Measurements from ENCODE around the gene SVEP1.
"Not testable (repeated sequence)": the region's sequence is repeated elsewhere in the genome, so short reads cannot be mapped to it uniquely, and the experiment has no call there.

The SVEP1 gene

DNA sequence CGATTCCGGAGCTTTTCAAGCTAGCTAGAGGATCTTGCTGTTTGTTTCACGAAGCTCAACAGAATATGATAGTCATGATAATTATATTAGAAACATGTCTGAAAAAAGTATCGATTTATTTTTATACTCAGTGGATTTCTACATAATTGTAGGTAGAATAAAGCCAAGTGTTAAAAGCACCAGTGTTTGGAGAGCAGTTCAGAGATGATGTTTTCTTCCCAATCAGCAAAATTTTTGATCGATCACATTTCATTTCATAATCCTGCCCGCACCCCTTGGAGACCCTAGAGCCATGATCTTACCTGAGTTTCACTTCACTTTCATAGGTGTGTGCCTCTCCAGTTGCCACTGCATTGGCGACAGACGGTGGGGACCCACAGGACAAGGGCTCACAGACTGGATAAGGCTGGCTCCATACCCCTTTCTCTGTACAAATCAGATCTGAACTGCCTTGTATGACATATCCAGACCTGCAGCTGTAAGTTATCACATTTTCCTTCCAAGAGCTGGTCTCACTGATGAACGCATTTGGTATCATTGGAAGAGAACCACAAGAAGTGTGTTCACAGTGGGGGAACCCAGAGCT is 173.6 kb downstream of the SVEP1 start:
- Histone ChIP-seq H3K27me3 (replicated peaks; ENCODE audit: control insufficient read depth, insufficient read depth, low read length, poor library complexity, severe bottlenecking) (no peaks in the 10 kb centered on the region), H3K4me3 (ENCODE audit: insufficient read depth, low read depth, low read length, poor library complexity, severe bottlenecking) (no peak overlapping the region), H3K9me3 (ENCODE audit: control insufficient read depth, low read length) (no peaks in the 10 kb centered on the region), H3K36me3 (ENCODE audit: control insufficient read depth, insufficient read depth, low read length) (no peaks in the 10 kb centered on the region), H3K27ac (ENCODE audit: insufficient read depth, low read length, poor library complexity, severe bottlenecking) (no peak overlapping the region), H3K4me1 (ENCODE audit: control insufficient read depth, insufficient read depth, low read length, poor library complexity, severe bottlenecking) (no peaks in the 10 kb centered on the region)
- DNase-seq = no peak

DNA sequence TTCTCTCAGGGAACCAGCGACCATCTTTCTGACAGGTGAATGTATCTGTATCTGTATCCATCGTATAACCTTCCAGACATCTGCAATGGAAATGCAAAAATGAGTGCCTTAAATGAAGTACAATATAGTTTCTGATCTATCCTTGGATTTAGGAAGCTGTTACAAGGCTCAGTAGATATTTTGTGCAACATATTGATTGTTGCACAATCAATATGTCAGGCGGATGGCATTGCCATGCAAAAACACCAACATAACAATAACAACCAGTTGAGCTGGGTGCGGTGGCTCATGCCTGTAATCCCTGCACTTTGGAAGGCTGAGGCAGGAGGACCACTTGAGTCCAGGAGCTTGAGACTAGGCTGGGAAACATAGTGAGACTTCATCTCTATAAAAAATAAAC is 175.1 kb downstream of the SVEP1 start:
- H3K27ac ChIP-seq (ENCODE audit: insufficient read depth, low read length, poor library complexity, severe bottlenecking) = no peak overlapping the region

DNA sequence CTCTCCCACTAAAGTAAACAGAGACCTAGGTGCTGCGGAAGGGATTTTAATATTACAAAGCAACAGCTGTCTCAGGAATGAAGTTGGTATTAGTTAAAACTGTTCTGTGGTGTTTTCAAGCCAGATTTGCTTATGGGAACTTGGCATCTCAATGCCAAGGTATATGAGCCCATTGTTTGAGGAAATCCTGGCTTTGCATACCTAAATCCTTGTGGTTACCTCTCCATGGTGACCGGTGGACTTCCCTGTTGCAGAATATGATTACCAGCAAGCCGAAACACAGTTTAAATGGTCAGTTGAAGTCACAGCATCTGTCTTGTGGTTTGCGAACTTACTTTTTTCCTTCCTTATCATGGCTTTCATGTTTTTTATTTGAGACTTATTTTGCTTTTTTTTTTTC is 179.6 kb downstream of the SVEP1 start:
- no peak overlapping the region for H3K4me3 ChIP-seq (ENCODE audit: insufficient read depth, low read depth, low read length, poor library complexity, severe bottlenecking)
- no peak overlapping the region for H3K27ac ChIP-seq (ENCODE audit: insufficient read depth, low read length, poor library complexity, severe bottlenecking)
- H3K27me3 ChIP-seq (replicated peaks; ENCODE audit: control insufficient read depth, insufficient read depth, low read length, poor library complexity, severe bottlenecking) = no peaks in the 10 kb centered on the region
- no peak for DNase-seq
- no peaks in the 10 kb centered on the region for H3K9me3 ChIP-seq (ENCODE audit: control insufficient read depth, low read length)
- no peaks in the 10 kb centered on the region for H3K36me3 ChIP-seq (ENCODE audit: control insufficient read depth, insufficient read depth, low read length)
- no peaks in the 10 kb centered on the region for H3K4me1 ChIP-seq (ENCODE audit: control insufficient read depth, insufficient read depth, low read length, poor library complexity, severe bottlenecking)

More for the DNA sequence above, 175.1 kb downstream of the SVEP1 start:
- Histone ChIP-seq H3K4me3 (ENCODE audit: insufficient read depth, low read depth, low read length, poor library complexity, severe bottlenecking) (no peak overlapping the region), H3K4me1 (ENCODE audit: control insufficient read depth, insufficient read depth, low read length, poor library complexity, severe bottlenecking) (no peaks in the 10 kb centered on the region), H3K27me3 (replicated peaks; ENCODE audit: control insufficient read depth, insufficient read depth, low read length, poor library complexity, severe bottlenecking) (no peaks in the 10 kb centered on the region), H3K36me3 (ENCODE audit: control insufficient read depth, insufficient read depth, low read length) (no peaks in the 10 kb centered on the region), H3K9me3 (ENCODE audit: control insufficient read depth, low read length) (no peaks in the 10 kb centered on the region)
- DNase-seq = no peak

DNA sequence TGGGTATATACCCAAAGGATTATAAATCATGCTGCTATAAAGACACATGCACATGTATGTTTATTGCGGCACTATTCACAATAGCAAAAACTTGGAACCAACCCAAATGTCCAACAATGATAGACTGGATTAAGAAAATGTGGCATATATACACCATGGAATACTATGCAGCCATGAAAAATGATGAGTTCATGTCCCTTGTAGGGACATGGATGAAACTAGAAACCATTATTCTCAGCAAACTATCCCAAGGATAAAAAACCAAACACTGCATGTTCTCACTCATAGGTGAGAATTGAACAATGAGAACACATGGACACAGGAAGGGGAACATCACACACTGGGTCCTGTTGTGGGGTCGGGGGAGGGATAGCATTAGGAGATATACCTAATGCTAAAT is 180.5 kb downstream of the SVEP1 start:
- not testable (repeated sequence) for H3K4me1 ChIP-seq (ENCODE audit: control insufficient read depth, insufficient read depth, low read length, poor library complexity, severe bottlenecking); H3K9me3 ChIP-seq (ENCODE audit: control insufficient read depth, low read length); H3K4me3 ChIP-seq (ENCODE audit: insufficient read depth, low read depth, low read length, poor library complexity, severe bottlenecking); H3K36me3 ChIP-seq (ENCODE audit: control insufficient read depth, insufficient read depth, low read length); DNase-seq; H3K27ac ChIP-seq (ENCODE audit: insufficient read depth, low read length, poor library complexity, severe bottlenecking); H3K27me3 ChIP-seq (replicated peaks; ENCODE audit: control insufficient read depth, insufficient read depth, low read length, poor library complexity, severe bottlenecking)

DNA sequence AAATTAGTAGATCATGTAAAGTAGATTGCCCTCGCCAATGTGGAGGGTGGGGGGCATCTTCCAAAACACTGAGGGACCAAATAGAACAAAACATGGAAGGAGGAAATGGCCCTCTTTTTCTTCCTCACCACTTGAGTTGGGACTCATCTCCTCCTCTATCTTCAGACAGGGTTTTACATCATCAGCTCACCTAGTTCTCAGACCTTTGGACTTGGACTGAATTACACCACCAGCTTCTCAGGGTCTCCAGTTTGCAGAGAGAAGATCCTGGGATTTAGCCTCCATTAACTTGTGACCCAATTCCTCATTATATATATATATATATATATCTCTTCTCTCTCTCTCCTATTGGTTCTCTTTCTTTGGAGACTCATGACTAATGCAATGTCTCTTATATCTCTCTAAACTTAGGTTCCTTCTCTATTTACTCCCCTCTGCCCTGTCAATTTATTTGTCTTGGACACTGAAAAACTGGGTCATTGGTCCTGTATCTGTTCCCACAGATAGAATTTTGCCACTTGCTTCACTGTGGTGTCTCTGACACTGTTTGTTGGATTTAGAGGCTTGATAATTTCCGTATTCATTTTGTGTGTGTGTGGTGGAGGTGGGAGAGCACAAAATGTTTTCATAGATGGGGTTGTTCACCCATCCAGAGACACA is 187.6 kb downstream of the SVEP1 start:
- H3K27me3 ChIP-seq (replicated peaks; ENCODE audit: control insufficient read depth, insufficient read depth, low read length, poor library complexity, severe bottlenecking) = no peaks in the 10 kb centered on the region
- no peak overlapping the region for H3K4me3 ChIP-seq (ENCODE audit: insufficient read depth, low read depth, low read length, poor library complexity, severe bottlenecking)
- H3K36me3 ChIP-seq (ENCODE audit: control insufficient read depth, insufficient read depth, low read length) = no peaks in the 10 kb centered on the region
- H3K4me1 ChIP-seq (ENCODE audit: control insufficient read depth, insufficient read depth, low read length, poor library complexity, severe bottlenecking) = no peaks in the 10 kb centered on the region
- no peak overlapping the region for H3K27ac ChIP-seq (ENCODE audit: insufficient read depth, low read length, poor library complexity, severe bottlenecking)
- no peaks in the 10 kb centered on the region for H3K9me3 ChIP-seq (ENCODE audit: control insufficient read depth, low read length)
- DNase-seq = no peak

DNA sequence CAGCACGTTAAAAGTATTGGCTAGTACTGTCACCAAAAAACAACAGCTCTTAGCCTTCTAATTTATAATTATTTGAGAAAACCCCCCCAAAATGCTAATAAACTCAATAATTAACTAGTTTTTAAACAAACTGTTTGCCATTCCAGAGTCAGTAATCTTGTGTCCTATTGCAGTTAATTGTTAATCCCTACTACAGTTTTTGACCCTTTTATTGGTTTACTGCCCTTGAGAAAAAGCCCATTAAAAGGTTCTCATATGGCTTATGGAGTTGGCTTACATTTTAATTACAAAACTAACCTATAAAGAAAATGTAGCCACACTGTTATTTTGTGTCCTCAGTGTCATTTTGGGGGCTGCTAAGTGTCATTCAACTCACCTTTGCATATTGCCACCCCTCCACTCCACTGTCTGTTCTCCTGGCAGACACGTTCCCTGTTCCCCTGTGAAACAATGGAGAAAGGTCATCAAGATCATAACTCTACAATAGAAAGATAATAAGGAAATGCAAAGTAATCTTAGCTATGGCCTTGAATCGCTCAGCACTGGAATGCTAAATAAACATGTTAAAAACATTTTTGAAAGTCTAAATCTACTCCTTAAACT is 190.3 kb downstream of the SVEP1 start:
- Histone ChIP-seq H3K4me1 (ENCODE audit: control insufficient read depth, insufficient read depth, low read length, poor library complexity, severe bottlenecking) (no peaks in the 10 kb centered on the region), H3K27ac (ENCODE audit: insufficient read depth, low read length, poor library complexity, severe bottlenecking) (no peak overlapping the region), H3K36me3 (ENCODE audit: control insufficient read depth, insufficient read depth, low read length) (no peaks in the 10 kb centered on the region), H3K9me3 (ENCODE audit: control insufficient read depth, low read length) (no peaks in the 10 kb centered on the region), H3K4me3 (ENCODE audit: insufficient read depth, low read depth, low read length, poor library complexity, severe bottlenecking) (no peak overlapping the region), H3K27me3 (replicated peaks; ENCODE audit: control insufficient read depth, insufficient read depth, low read length, poor library complexity, severe bottlenecking) (no peaks in the 10 kb centered on the region)
- no peak for DNase-seq

DNA sequence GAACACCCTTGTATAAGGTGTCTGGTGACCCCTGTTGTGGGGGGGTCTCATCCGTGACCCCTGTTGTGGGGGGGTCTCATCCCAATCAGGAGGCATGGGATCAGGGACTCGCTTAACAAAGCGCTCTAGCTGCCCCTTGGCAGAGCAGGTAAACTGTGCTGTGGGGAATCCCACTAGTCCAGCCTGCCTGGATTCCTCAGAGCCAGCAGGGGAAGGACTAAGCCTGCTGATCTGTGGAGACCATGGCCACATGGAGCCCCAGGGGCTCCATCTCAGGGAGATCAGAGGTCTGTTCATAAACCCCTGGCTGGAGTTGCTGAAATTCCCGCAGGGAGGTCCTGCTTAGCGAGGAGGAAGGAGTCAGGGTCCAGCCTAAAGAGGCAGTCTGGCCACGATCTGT is 196.1 kb downstream of the SVEP1 start:
- no peak for DNase-seq
- Histone ChIP-seq H3K27ac (ENCODE audit: insufficient read depth, low read length, poor library complexity, severe bottlenecking) (no peak overlapping the region), H3K9me3 (ENCODE audit: control insufficient read depth, low read length) (no peaks in the 10 kb centered on the region), H3K27me3 (replicated peaks; ENCODE audit: control insufficient read depth, insufficient read depth, low read length, poor library complexity, severe bottlenecking) (no peaks in the 10 kb centered on the region), H3K4me1 (ENCODE audit: control insufficient read depth, insufficient read depth, low read length, poor library complexity, severe bottlenecking) (no peaks in the 10 kb centered on the region), H3K4me3 (ENCODE audit: insufficient read depth, low read depth, low read length, poor library complexity, severe bottlenecking) (no peak overlapping the region), H3K36me3 (ENCODE audit: control insufficient read depth, insufficient read depth, low read length) (no peaks in the 10 kb centered on the region)

DNA sequence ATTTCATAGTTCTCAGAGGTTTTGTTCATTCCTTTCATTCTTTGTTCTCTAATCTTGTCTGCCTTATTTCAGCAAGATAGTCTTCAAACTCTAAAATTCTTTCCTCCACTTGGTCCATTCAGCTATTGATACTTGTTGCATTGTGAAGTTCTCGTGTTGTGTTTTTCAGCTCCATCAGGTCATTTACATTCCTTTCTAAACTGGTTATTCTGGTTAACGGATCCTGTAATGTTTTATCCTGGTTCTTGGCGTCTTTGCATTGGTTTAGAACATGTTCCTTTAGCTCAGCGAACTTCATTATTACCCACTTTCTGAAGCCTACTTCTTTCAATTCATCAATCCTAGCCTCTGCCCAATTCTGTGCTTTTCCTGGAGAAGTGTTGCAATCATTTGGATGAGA is 196.8 kb downstream of the SVEP1 start:
- H3K36me3 ChIP-seq (ENCODE audit: control insufficient read depth, insufficient read depth, low read length) = no peaks in the 10 kb centered on the region
- H3K27me3 ChIP-seq (replicated peaks; ENCODE audit: control insufficient read depth, insufficient read depth, low read length, poor library complexity, severe bottlenecking) = no peaks in the 10 kb centered on the region
- H3K9me3 ChIP-seq (ENCODE audit: control insufficient read depth, low read length) = no peaks in the 10 kb centered on the region
- H3K27ac ChIP-seq (ENCODE audit: insufficient read depth, low read length, poor library complexity, severe bottlenecking) = no peak overlapping the region
- no peaks in the 10 kb centered on the region for H3K4me1 ChIP-seq (ENCODE audit: control insufficient read depth, insufficient read depth, low read length, poor library complexity, severe bottlenecking)
- H3K4me3 ChIP-seq (ENCODE audit: insufficient read depth, low read depth, low read length, poor library complexity, severe bottlenecking) = no peak overlapping the region
- no peak for DNase-seq

DNA sequence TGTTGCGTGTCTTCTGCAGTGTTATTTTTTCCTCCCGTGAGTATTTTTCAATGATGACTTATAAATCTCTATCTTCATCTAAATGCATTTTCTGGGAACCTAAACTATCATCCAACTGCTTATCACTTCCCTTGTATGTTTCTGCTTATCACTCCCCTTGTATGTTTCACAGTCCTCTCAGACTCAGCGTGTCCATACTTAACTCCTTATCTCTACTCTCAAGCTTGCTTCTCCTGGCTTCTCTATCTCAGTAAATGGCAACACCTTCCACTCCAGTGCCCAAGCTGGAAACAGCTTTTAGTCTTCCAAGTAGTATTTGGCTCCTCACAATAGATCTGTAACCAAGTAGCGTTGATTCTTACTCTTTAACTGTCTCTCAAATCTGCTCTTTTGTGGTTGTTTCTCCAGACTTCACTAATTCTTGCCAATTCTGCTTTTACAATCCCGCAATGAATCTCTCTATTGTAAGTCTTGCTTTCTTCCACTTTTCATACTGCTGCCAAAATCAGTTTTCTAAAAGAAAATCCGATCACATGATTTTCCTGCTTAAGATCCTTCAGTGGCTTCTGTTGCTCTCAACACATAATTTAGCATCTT is 208.0 kb downstream of the SVEP1 start:
- Histone ChIP-seq H3K4me1 (ENCODE audit: control insufficient read depth, insufficient read depth, low read length, poor library complexity, severe bottlenecking) (no peaks in the 10 kb centered on the region), H3K27me3 (replicated peaks; ENCODE audit: control insufficient read depth, insufficient read depth, low read length, poor library complexity, severe bottlenecking) (no peaks in the 10 kb centered on the region), H3K27ac (ENCODE audit: insufficient read depth, low read length, poor library complexity, severe bottlenecking) (no peak overlapping the region), H3K36me3 (ENCODE audit: control insufficient read depth, insufficient read depth, low read length) (no peaks in the 10 kb centered on the region), H3K4me3 (ENCODE audit: insufficient read depth, low read depth, low read length, poor library complexity, severe bottlenecking) (no peak overlapping the region), H3K9me3 (ENCODE audit: control insufficient read depth, low read length) (no peaks in the 10 kb centered on the region)
- DNase-seq = no peak

DNA sequence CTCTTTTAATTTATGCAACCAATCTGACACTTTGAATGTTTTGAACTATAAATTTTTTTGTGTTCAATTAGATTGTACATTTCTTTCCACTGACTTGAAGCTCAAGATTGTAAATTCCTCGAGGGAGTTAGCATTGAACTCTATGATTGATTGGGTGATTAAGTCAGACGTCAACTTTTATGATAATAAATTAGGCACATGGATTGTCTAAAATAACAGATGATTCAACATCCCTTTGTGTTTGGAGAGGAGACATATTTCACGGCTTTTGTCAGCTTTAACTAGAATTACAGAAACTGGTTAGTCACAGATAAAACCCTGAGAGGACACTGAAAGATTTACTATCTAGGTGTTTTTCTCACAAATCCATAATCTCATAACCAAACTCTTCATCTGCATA is 209.2 kb downstream of the SVEP1 start:
- H3K9me3 ChIP-seq (ENCODE audit: control insufficient read depth, low read length) = no peaks in the 10 kb centered on the region
- H3K4me3 ChIP-seq (ENCODE audit: insufficient read depth, low read depth, low read length, poor library complexity, severe bottlenecking) = no peak overlapping the region
- no peaks in the 10 kb centered on the region for H3K27me3 ChIP-seq (replicated peaks; ENCODE audit: control insufficient read depth, insufficient read depth, low read length, poor library complexity, severe bottlenecking)
- no peak for DNase-seq
- no peaks in the 10 kb centered on the region for H3K4me1 ChIP-seq (ENCODE audit: control insufficient read depth, insufficient read depth, low read length, poor library complexity, severe bottlenecking)
- no peak overlapping the region for H3K27ac ChIP-seq (ENCODE audit: insufficient read depth, low read length, poor library complexity, severe bottlenecking)
- H3K36me3 ChIP-seq (ENCODE audit: control insufficient read depth, insufficient read depth, low read length) = no peaks in the 10 kb centered on the region

Measured in effector memory CD4-positive, alpha-beta T cell (primary cell).